ENCODE results near the gene SMC4.
"Not testable (repeated sequence)": the region's sequence is repeated elsewhere in the genome, so short reads cannot be mapped to it uniquely, and the experiment has no call there.

GRCh38 chr3:160362896-160363295 lies 36.6 kb upstream of the SMC4 start:
- not testable (repeated sequence) for TF ChIP-seq CTCF (IDR thresholded peaks at IDR 0.05; ENCODE audit: insufficient read depth, low read depth, low read length); EZH2 (IDR thresholded peaks at IDR 0.05; ENCODE audit: insufficient read depth, low read length)
